BJ (cell line): Measurements from ENCODE around the gene C14orf132. TPM values are rescaled to one million over a fixed set of nuclear protein-coding genes. Genes with fewer than 3 reads are reported as not detected.

Source experiments
- CTCF ChIA-PET: fragments of 350-600 bp; formaldehyde crosslinking; extraction: SDS; loops from one replicate; lab custom pipeline; 2021; ENCODE audit warnings: antibody characterized with exemption, inconsistent platforms; lab: Yijun Ruan, JAX
- POLR2A ChIA-PET: fragments of 300-600 bp; sonication (Branson Sonifier 250); formaldehyde crosslinking; extraction: SDS; loops from one replicate; lab custom pipeline; 2021; ENCODE audit warnings: antibody characterized with exemption; lab: Charles Lee
- DNase-seq: peaks from one replicate; pipeline ENCODE4 v3.0.0-alpha.2; 2011; ENCODE audit warnings: low read depth
- H3K27me3 ChIP-seq: 2 replicates; pipeline ENCODE4 v1.6.0; 2011; ENCODE audit warnings: low read length; ENCODE audit not compliant: control insufficient read depth, insufficient read depth
- H3K36me3 ChIP-seq: 2 replicates; pipeline ENCODE4 v1.5.1; 2011; ENCODE audit warnings: low read length; ENCODE audit not compliant: control insufficient read depth, insufficient read depth
- H3K4me3 ChIP-seq: 2 replicates; pipeline ENCODE4 v1.5.1; 2011; ENCODE audit warnings: low read depth, mild to moderate bottlenecking, control low read depth, low read length
- polyA plus RNA-seq: library from polyadenylated mRNA; depleted of rRNA; stranded (reverse); fragments of >200 nt; gene quantifications from 2 replicates; pipeline ENCODE4 v1.2.3, GENCODE V29; 2011
- TF ChIP-seq, protein P1 (sequence below): IDR thresholded peaks from 2 replicates; pipeline ENCODE4 v1.5.1; 2011; ENCODE audit warnings: low read depth, mild to moderate bottlenecking, control low read depth, inconsistent platforms, low read length, moderate library complexity; ENCODE audit not compliant: insufficient read depth

Gene C14orf132
- polyA plus RNA-seq, 1 experiment: 13.2 TPM

DNA sequence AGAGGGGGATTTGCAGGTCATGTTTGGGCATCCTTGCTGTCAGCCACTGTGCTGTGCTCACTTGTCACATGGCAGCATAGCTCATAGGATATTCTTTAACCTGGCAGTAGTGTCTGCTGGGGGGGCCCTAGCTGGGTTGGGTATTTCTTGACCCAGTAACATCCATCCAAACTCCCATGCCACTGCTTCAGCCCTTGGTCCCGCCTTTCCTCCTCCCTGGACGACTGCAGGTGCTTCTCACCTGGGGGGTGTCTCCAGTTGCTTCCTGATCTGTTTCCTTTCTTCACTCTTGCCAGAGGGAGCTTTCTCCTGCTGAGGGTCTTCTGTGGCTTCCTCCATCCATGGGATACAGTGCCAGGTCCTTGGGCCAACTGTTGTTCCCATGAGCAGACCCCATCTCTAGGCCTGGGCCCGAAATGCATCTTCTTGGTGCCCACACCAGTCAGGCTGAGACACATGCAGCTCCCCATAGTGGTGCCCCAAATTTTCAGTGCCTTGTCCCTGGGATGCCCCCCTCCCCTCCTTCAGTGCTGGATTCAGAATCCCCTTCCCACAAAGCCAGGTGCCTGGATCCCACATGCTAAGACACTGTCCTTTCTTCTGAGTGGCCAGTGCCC lies 20.5 kb downstream of the C14orf132 start:
- TF ChIP-seq, protein P1, sequence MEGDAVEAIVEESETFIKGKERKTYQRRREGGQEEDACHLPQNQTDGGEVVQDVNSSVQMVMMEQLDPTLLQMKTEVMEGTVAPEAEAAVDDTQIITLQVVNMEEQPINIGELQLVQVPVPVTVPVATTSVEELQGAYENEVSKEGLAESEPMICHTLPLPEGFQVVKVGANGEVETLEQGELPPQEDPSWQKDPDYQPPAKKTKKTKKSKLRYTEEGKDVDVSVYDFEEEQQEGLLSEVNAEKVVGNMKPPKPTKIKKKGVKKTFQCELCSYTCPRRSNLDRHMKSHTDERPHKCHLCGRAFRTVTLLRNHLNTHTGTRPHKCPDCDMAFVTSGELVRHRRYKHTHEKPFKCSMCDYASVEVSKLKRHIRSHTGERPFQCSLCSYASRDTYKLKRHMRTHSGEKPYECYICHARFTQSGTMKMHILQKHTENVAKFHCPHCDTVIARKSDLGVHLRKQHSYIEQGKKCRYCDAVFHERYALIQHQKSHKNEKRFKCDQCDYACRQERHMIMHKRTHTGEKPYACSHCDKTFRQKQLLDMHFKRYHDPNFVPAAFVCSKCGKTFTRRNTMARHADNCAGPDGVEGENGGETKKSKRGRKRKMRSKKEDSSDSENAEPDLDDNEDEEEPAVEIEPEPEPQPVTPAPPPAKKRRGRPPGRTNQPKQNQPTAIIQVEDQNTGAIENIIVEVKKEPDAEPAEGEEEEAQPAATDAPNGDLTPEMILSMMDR: no peak
- CTCF ChIA-PET: interaction anchor here (0.9 kb wide), 1 partner anchor 16 kb away, joined by 3 read pairs; no protein-coding TSS in a partner anchor
- POLR2A ChIA-PET: interaction anchor here (0.6 kb wide), 1 partner anchor 554 kb away, joined by 3 read pairs; no protein-coding TSS in a partner anchor

DNA sequence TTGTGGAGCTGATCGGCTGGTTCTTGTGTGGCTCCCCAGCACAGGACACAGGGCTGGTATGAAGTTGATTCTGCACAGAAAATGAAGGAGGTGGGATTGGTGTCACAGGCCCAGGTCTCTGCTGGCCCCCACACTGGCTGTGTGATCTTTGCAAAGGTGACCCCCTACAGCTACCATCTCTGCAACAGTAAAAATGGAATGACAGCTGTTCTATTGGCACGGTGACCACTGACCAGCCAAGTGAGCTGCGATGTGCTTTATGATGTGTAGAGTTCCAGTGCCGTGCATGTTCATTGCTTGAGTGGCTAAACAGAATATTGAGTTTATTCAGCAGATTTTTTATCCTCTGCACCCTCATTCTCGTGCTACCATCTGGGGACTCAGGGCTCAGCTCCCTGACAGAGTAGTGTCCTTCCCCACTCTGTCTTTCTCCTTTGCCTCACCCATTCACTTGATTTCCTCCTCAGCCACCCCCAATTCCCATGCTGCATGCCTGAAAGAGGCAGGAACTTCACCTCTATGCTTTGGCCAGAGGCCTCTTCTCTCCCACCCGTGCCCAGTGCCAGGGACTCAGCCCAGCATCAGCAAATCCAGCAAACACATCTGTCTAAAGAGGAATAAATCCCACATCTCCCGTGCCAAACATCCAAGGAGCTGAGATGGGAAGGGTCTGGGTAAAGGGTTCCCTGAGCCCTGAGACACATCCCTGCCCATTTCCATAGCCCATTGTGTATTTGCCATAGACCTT lies 21.2 kb downstream of the C14orf132 start:
- DNase-seq: no peak
- CTCF ChIA-PET: interaction anchor here (0.8 to 1.1 kb wide), 3 partner anchors 12 to 214 kb away, joined by 3 read pairs; no protein-coding TSS in a partner anchor

More for the DNA sequence above, 20.5 kb downstream of the C14orf132 start:
- Histone ChIP-seq H3K27me3 (no peaks in the 10 kb centered on the region), H3K4me3 (no peak overlapping the region), H3K36me3 (peaks cover 3% of the 10 kb centered on the region; the same call in 1 of the 2 replicates)
- DNase-seq: no peak

DNA sequence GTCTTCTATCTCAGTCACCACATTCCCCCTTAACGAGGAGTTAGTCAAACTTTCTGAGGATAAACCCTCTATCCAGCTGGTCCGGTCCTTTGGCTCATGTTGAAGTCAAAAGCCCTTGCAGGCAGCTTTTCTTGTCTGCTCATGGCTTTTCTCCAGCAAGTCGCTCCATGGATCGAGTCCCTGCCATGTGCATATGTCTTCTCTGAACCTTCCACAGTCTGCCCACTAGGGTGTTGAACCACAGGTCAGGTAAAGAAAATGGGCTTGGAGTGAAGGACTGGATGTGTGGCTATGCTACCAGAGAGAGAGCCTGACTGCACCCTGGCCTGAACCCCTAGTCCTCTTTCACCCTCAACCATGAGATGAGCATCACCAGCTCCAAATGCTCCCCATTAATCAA lies 22.8 kb downstream of the C14orf132 start:
- no peak for DNase-seq
- TF ChIP-seq, protein P1: no peak
- Histone ChIP-seq H3K36me3 (peaks cover 3% of the 10 kb centered on the region), H3K27me3 (no peaks in the 10 kb centered on the region), H3K4me3 (no peak overlapping the region)
- ChIA-PET CTCF (interaction anchor here (1.7 kb wide), 1 partner anchor 9 kb away, joined by 3 read pairs; no protein-coding TSS in a partner anchor), POLR2A (no interaction called here)

More for the DNA sequence above, 21.2 kb downstream of the C14orf132 start:
- Histone ChIP-seq H3K27me3 (no peaks in the 10 kb centered on the region), H3K36me3 (peaks cover 3% of the 10 kb centered on the region; the same call in 1 of the 2 replicates), H3K4me3 (no peak overlapping the region)
- TF ChIP-seq, protein P1: no peak
- POLR2A ChIA-PET: no interaction called here

DNA sequence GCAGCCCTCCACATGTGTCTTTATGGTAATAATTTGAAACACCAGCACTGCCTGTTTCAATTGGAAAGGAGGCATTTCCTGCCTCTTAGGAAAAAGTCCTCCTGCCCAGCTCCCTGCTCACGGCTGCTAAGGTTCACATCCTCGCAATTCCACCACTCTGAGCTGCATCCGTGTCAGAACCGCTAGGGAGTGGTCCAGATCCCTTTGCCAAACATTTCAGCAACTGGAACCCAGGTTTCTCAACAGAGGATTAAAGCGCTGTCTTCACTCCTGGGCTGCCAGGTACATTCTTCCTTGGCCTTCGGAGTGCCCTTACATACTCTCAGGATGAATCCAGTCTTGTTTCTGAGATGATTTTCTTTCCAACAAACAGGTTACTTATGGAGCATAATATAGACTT lies 23.3 kb downstream of the C14orf132 start:
- CTCF ChIA-PET: interaction anchor here (1.7 kb wide), 1 partner anchor 8 kb away, joined by 3 read pairs; no protein-coding TSS in a partner anchor
- POLR2A ChIA-PET: no interaction called here
- no peak for DNase-seq
- Histone ChIP-seq H3K4me3 (no peak overlapping the region), H3K36me3 (peaks cover 3% of the 10 kb centered on the region), H3K27me3 (no peaks in the 10 kb centered on the region)
- TF ChIP-seq, protein P1: no peak

DNA sequence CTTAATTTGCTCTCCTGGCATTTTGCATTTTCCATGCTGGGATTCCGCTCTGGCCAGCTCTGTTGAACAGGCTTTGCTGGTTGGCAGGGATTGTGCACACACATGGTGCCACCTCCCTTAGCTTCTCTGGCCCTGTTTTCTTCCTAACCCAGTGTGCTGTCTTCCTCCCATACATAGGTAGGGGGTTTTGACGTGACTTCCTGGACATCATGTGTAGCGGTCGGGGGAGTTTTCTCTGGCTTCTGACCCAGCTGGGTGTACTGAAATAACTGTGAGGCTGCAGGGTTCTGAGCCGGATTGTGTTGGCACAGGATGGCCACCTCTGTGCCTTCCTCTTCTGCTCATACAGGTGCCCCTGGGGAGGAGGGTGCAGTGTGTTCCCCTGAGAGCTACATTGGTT lies 25.7 kb downstream of the C14orf132 start:
- Histone ChIP-seq H3K27me3 (no peaks in the 10 kb centered on the region), H3K4me3 (no peak overlapping the region), H3K36me3 (peaks cover 4% of the 10 kb centered on the region)
- CTCF ChIA-PET: interaction anchor here (0.8 to 0.9 kb wide), 2 partner anchors 13 to 40 kb away, joined by 3 read pairs; no protein-coding TSS in a partner anchor
- no peak for DNase-seq
- TF ChIP-seq, protein P1: no peak
- POLR2A ChIA-PET: no interaction called here
